GM12874 (cell line): ENCODE results near the gene MAFG.

Source experiments
- CTCF ChIP-seq: IDR thresholded peaks from 2 replicates; pipeline ENCODE4 v1.5.1; 2011; ENCODE audit warnings: low read depth, mild to moderate bottlenecking, control low read depth, low read length, moderate library complexity; ENCODE audit not compliant: insufficient read depth

The MAFG gene

GRCh38 chr17:81960130-81960958, 32.8 kb upstream of the MAFG start:
- TF ChIP-seq CTCF = no peak

GRCh38 chr17:81959362-81960129, 32.0 kb upstream of the MAFG start:
- peak; percentile 88 for TF ChIP-seq CTCF

- TF ChIP-seq CTCF = no peak
Observed at GRCh38 chr17:81958633-81959342, 31.3 kb upstream of the MAFG start.

GRCh38 chr17:81957691-81958432, 30.3 kb upstream of the MAFG start:
- no peak for TF ChIP-seq CTCF

GRCh38 chr17:81956607-81957589, 29.4 kb upstream of the MAFG start:
- TF ChIP-seq CTCF = no peak

- no peak for TF ChIP-seq CTCF
Observed at GRCh38 chr17:81955756-81956544, 28.4 kb upstream of the MAFG start.
